Glutamatergic neuron (in vitro differentiated cells): ENCODE results near the gene PPFIBP1. TPM values are rescaled to one million over a fixed set of nuclear protein-coding genes. Genes with fewer than 3 reads are reported as not detected.

Source experiments
- DNase-seq: peaks from one replicate; pipeline ENCODE4 v3.0.0; 2022
- H3K27ac Mint-ChIP-seq: one replicate; pipeline ENCODE4 v1.8.0; 2020; ENCODE audit warnings: mild to moderate bottlenecking, mixed read lengths, inconsistent platforms; ENCODE audit not compliant: unreplicated experiment
- H3K27me3 Mint-ChIP-seq: one replicate; pipeline ENCODE4 v1.8.0; 2020; ENCODE audit warnings: mild to moderate bottlenecking, moderate library complexity, mixed read lengths, inconsistent platforms; ENCODE audit not compliant: unreplicated experiment
- H3K36me3 Mint-ChIP-seq: one replicate; pipeline ENCODE4 v1.8.0; 2020; ENCODE audit warnings: mild to moderate bottlenecking, mixed read lengths, inconsistent platforms; ENCODE audit not compliant: unreplicated experiment
- H3K4me1 Mint-ChIP-seq: one replicate; pipeline ENCODE4 v1.8.0; 2020; ENCODE audit warnings: mild to moderate bottlenecking, low read depth, mixed read lengths, inconsistent platforms; ENCODE audit not compliant: unreplicated experiment
- H3K4me3 Mint-ChIP-seq: one replicate; pipeline ENCODE4 v1.8.0; 2020; ENCODE audit warnings: mild to moderate bottlenecking, mixed read lengths, inconsistent platforms; ENCODE audit not compliant: unreplicated experiment
- H3K9me3 Mint-ChIP-seq: one replicate; pipeline ENCODE4 v1.8.0; 2020; ENCODE audit warnings: mild to moderate bottlenecking, moderate library complexity, mixed read lengths, inconsistent platforms; ENCODE audit not compliant: unreplicated experiment
- total RNA-seq: library from RNA; stranded (reverse); fragmentation: NEBNext Ultra II Directional; extraction: Animal tissue kit (Norgen Biotek cat#: 25700); gene quantifications from one replicate; pipeline ENCODE4 v1.2.1, GENCODE V29; 2021; ENCODE audit not compliant: unreplicated experiment
- TF ChIP-seq, protein P1 (sequence below): fragments of 200-600 bp; sonication (generic); IDR thresholded peaks from one replicate; pipeline ENCODE4 v1.5.0; 2021; ENCODE audit not compliant: partially characterized antibody, unreplicated experiment

Gene PPFIBP1
- total RNA-seq, 1 donor from 2014 or later = 43.0 TPM

- Mint-ChIP-seq H3K4me1 (no peaks in the 10 kb centered on the region), H3K4me3 (no peak overlapping the region), H3K36me3 (peaks cover 4% of the 10 kb centered on the region), H3K9me3 (no peaks in the 10 kb centered on the region), H3K27ac (no peak overlapping the region), H3K27me3 (no peaks in the 10 kb centered on the region)
- DNase-seq = no peak
- TF ChIP-seq, protein P1, sequence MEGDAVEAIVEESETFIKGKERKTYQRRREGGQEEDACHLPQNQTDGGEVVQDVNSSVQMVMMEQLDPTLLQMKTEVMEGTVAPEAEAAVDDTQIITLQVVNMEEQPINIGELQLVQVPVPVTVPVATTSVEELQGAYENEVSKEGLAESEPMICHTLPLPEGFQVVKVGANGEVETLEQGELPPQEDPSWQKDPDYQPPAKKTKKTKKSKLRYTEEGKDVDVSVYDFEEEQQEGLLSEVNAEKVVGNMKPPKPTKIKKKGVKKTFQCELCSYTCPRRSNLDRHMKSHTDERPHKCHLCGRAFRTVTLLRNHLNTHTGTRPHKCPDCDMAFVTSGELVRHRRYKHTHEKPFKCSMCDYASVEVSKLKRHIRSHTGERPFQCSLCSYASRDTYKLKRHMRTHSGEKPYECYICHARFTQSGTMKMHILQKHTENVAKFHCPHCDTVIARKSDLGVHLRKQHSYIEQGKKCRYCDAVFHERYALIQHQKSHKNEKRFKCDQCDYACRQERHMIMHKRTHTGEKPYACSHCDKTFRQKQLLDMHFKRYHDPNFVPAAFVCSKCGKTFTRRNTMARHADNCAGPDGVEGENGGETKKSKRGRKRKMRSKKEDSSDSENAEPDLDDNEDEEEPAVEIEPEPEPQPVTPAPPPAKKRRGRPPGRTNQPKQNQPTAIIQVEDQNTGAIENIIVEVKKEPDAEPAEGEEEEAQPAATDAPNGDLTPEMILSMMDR = no peak
Measured at GRCh38 chr12:27688671-27689070, 164.7 kb downstream of the PPFIBP1 start.

DNA sequence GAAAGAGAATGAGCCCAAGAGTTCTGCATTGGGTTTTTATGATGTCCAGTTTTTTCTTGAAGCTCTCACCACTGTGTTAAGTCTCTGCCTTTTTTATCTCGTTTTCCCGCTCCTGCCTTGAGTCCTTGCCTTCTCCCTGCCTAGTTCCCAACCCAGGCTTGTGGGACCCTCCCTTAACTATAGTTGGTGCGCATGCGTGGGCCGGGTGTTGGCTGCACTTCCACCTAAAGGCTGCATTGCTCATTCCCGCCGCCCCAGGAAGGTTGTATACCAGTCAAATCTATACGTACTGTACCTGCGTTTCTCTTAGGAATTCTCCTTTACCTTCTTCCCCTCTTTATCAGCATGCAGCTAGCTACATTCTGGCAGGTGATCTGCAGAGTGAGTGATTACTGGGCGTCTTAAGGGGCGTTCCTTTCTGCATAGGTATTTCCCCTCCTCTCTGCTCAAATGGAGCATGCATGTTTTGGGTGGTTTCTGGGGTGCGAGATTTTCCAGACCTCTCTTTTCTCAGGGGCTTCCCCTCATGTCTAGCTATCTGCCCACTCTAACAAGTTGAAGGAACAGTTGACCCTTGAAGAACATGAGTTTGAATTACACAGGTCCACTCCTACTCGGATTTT lies 165.7 kb downstream of the PPFIBP1 start:
- no peak for DNase-seq
- H3K4me3 Mint-ChIP-seq = no peak overlapping the region
- no peak overlapping the region for H3K27ac Mint-ChIP-seq
- H3K4me1 Mint-ChIP-seq = no peaks in the 10 kb centered on the region
- no peaks in the 10 kb centered on the region for H3K9me3 Mint-ChIP-seq
- H3K27me3 Mint-ChIP-seq = no peaks in the 10 kb centered on the region
- H3K36me3 Mint-ChIP-seq = peaks cover 4% of the 10 kb centered on the region
- TF ChIP-seq, protein P1 = no peak

- peaks cover 3% of the 10 kb centered on the region for H3K36me3 Mint-ChIP-seq
- peaks cover 3% of the 10 kb centered on the region for H3K9me3 Mint-ChIP-seq
- H3K27me3 Mint-ChIP-seq = peaks cover 2% of the 10 kb centered on the region
- peaks cover 7% of the 10 kb centered on the region for H3K4me1 Mint-ChIP-seq
- no peak overlapping the region for H3K4me3 Mint-ChIP-seq
- no peak for DNase-seq
- TF ChIP-seq, protein P1 = no peak
- H3K27ac Mint-ChIP-seq = no peak overlapping the region
Measured at GRCh38 chr12:27693403-27693802, 169.4 kb downstream of the PPFIBP1 start.

DNA sequence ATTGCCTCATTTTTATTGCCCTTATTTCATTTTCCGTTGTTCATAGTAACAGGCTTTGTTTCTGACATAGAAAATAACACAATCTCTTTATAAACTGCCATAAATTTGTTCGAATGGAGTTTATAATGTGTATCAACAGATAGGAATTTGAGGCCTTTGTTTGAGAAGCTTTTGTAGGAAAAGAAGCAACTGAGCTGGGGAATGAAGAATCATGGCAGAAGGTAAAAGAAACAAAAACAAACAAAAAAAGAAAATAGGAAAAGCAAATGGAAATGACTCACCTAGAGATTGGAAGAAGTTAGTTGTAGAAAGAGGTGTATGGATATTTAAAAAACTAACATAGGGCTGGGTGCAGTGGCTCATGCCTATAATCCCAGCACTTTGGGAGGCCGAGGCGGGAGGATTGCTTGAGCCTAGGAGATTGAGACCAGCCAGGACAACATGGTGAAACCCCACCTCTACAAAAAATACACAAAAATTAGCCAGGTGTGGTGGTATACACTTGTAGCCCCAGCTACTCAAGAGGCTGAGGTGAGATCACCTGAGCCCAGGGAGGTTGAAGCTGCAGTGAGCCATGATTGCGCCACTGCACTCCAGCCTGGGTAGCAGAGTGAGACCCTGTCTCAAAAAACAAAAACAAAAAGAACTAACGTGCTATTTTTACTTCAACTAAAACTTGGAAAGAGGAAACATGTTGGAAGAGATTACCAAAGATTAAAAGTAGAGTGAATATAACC lies 171.7 kb downstream of the PPFIBP1 start:
- Mint-ChIP-seq H3K4me3 (no peak overlapping the region), H3K9me3 (peaks cover 3% of the 10 kb centered on the region)

More for the DNA sequence above, 171.7 kb downstream of the PPFIBP1 start:
- Mint-ChIP-seq H3K4me1 (peaks cover 7% of the 10 kb centered on the region), H3K27me3 (peaks cover 2% of the 10 kb centered on the region), H3K27ac (no peak overlapping the region), H3K36me3 (no peaks in the 10 kb centered on the region)
- TF ChIP-seq, protein P1 = no peak
- no peak for DNase-seq
